Caco-2 (cell line): ENCODE results near the gene CPEB4. TPM values are rescaled to one million over a fixed set of nuclear protein-coding genes. Genes with fewer than 3 reads are reported as not detected.

Source experiments
- BruUV-seq: library from RNA; stranded (reverse); fragments of 400-500 nt; replicated peaks from 2 replicates; lab custom pipeline; 2021; lab: Mats Ljungman, UMichigan
- CTCF ChIA-PET: fragments of 300-600 bp; sonication (Branson Sonifier 250); formaldehyde crosslinking; loops from one replicate; lab custom pipeline; 2022; ENCODE audit warnings: antibody characterized with exemption; lab: Charles Lee
- POLR2A ChIA-PET: fragments of 300-600 bp; sonication (Branson Sonifier 250); formaldehyde crosslinking; loops from one replicate; lab custom pipeline; 2022; ENCODE audit warnings: antibody characterized with exemption; lab: Charles Lee
- DNase-seq, 2 experiments: peaks; one replicate each; pipeline versions ENCODE4 v3.0.0 to v3.0.0-alpha.2; 2020 to 2022
- H3K27me3 ChIP-seq: replicated peaks from 2 replicates; pipeline ENCODE4 v1.6.0; 2011; ENCODE audit warnings: low read length; ENCODE audit not compliant: control insufficient read depth, insufficient read depth
- H3K36me3 ChIP-seq: 2 replicates; pipeline ENCODE4 v1.5.1; 2011; ENCODE audit warnings: low read length; ENCODE audit not compliant: control insufficient read depth, insufficient read depth
- H3K4me1 ChIP-seq: fragments of 250-450 bp; sonication (Bioruptor Pico); 2 replicates; pipeline ENCODE4 v1.5.1; 2020; ENCODE audit warnings: mild to moderate bottlenecking
- H3K4me3 ChIP-seq: 2 replicates; pipeline ENCODE4 v1.5.1; 2011; ENCODE audit warnings: low read depth, mild to moderate bottlenecking, control low read depth, low read length
- H3K9me3 ChIP-seq: fragments of 250-450 bp; sonication (Bioruptor Pico); 2 replicates; pipeline ENCODE4 v1.5.1; 2020; ENCODE audit warnings: mild to moderate bottlenecking, moderate library complexity
- H3K27ac Mint-ChIP-seq: one replicate; pipeline ENCODE4 v1.8.0; 2022; ENCODE audit warnings: mixed read lengths; ENCODE audit not compliant: unreplicated experiment
- H3K27me3 Mint-ChIP-seq: one replicate; pipeline ENCODE4 v1.8.0; 2022; ENCODE audit warnings: mixed read lengths; ENCODE audit not compliant: insufficient read depth, unreplicated experiment
- H3K36me3 Mint-ChIP-seq: one replicate; pipeline ENCODE4 v1.8.0; 2022; ENCODE audit warnings: mild to moderate bottlenecking, mixed read lengths; ENCODE audit not compliant: insufficient read depth, unreplicated experiment
- H3K4me1 Mint-ChIP-seq: one replicate; pipeline ENCODE4 v1.8.0; 2022; ENCODE audit warnings: low read depth, mixed read lengths; ENCODE audit not compliant: unreplicated experiment
- H3K4me3 Mint-ChIP-seq: one replicate; pipeline ENCODE4 v1.8.0; 2022; ENCODE audit warnings: mild to moderate bottlenecking, moderate library complexity, mixed read lengths; ENCODE audit not compliant: unreplicated experiment
- H3K9me3 Mint-ChIP-seq: one replicate; pipeline ENCODE4 v1.8.0; 2022; ENCODE audit warnings: mixed read lengths; ENCODE audit not compliant: unreplicated experiment
- CTCF ChIP-seq, 2 experiments: fragments of 200-600 bp in 1 of 2; IDR thresholded peaks; 1 replicate in 1 of 2; 2 replicates in 1 of 2; pipeline versions ENCODE4 v1.5.1 to v1.8.0; 2011 to 2022; ENCODE audit warnings: antibody characterized with exemption in 1 of 2, control low read depth in 1 of 2, inconsistent platforms in 1 of 2, low read depth in 1 of 2, low read length in 1 of 2, mild to moderate bottlenecking in 1 of 2, moderate library complexity in 1 of 2; ENCODE audit not compliant: insufficient read depth in 1 of 2, severe bottlenecking in 1 of 2, unreplicated experiment in 1 of 2
- intact Hi-C: fragments of 100-400 bp; cut with micrococcal nuclease; formaldehyde crosslinking; loops from one replicate; pipeline ENCODE4 v1.10.0; 2022; ENCODE audit not compliant: unreplicated experiment
- total RNA-seq: library from RNA; stranded (reverse); gene quantifications from 2 replicates; pipeline ENCODE4 v1.2.3, GENCODE V29; 2022

The CPEB4 gene
- total RNA-seq, 1 experiment from 2014 or later, result 25.1 TPM

- no peaks in the 10 kb centered on the region for H3K4me1 Mint-ChIP-seq
- peaks cover 7% of the 10 kb centered on the region for H3K27me3 Mint-ChIP-seq
- H3K36me3 ChIP-seq, result no peaks in the 10 kb centered on the region
- DNase-seq, result no peak
- no TSS peak for BruUV-seq
- H3K9me3 ChIP-seq, result no peaks in the 10 kb centered on the region
- H3K27me3 ChIP-seq, result no peaks in the 10 kb centered on the region
- H3K27ac Mint-ChIP-seq, result no peak overlapping the region
- intact Hi-C loops, result no loop called here
- ChIA-PET POLR2A (no interaction called here), CTCF (interaction anchor here (0.6 to 1.4 kb wide), 2 partner anchors 8 to 55 kb away, joined by 3 to 4 read pairs; no protein-coding TSS in a partner anchor)
- TF ChIP-seq CTCF (IDR thresholded peaks at IDR 0.05; ENCODE audit: insufficient read depth in 1 of 2, low read depth in 1 of 2, low read length in 1 of 2, severe bottlenecking in 1 of 2, unreplicated experiment in 1 of 2), result no peak
- H3K4me3 Mint-ChIP-seq, result no peak overlapping the region
- H3K4me1 ChIP-seq, result no peaks in the 10 kb centered on the region
- no peaks in the 10 kb centered on the region for H3K36me3 Mint-ChIP-seq
- no peaks in the 10 kb centered on the region for H3K9me3 Mint-ChIP-seq
- H3K4me3 ChIP-seq, result no peak overlapping the region
Observed at GRCh38 chr5:173981185-173981761, 93.1 kb downstream of the CPEB4 start.

GRCh38 chr5:173984218-173984617, 96.1 kb downstream of the CPEB4 start:
- Mint-ChIP-seq H3K27ac (no peak overlapping the region), H3K27me3 (peaks cover 3% of the 10 kb centered on the region), H3K4me1 (no peaks in the 10 kb centered on the region), H3K4me3 (no peak overlapping the region), H3K36me3 (no peaks in the 10 kb centered on the region), H3K9me3 (no peaks in the 10 kb centered on the region)
- DNase-seq, result peak in 1 of 2 experiments; percentile 57
- BruUV-seq, result no TSS peak
- ChIA-PET CTCF (interaction anchor here (0.7 to 1.0 kb wide), 5 partner anchors 11 to 368 kb away, joined by 3 to 6 read pairs (median 3); partner anchors contain the start of genes BOD1 and CPEB4), POLR2A (no interaction called here)
- H3K4me1 ChIP-seq, result no peaks in the 10 kb centered on the region
- intact Hi-C loops, result loop anchor here (1.0 to 2.0 kb wide), 2 partner anchors 365 to 689 kb away; no protein-coding TSS in a partner anchor
- H3K27me3 ChIP-seq, result no peaks in the 10 kb centered on the region
- H3K9me3 ChIP-seq, result no peaks in the 10 kb centered on the region
- H3K36me3 ChIP-seq, result no peaks in the 10 kb centered on the region
- H3K4me3 ChIP-seq, result no peak overlapping the region
- peak; percentile 70 to 79 for TF ChIP-seq CTCF (IDR thresholded peaks at IDR 0.05; ENCODE audit: insufficient read depth in 1 of 2, low read depth in 1 of 2, low read length in 1 of 2, severe bottlenecking in 1 of 2, unreplicated experiment in 1 of 2)

- H3K36me3 Mint-ChIP-seq, result no peaks in the 10 kb centered on the region
- H3K27me3 Mint-ChIP-seq, result no peaks in the 10 kb centered on the region
- no peak for TF ChIP-seq CTCF (IDR thresholded peaks at IDR 0.05; ENCODE audit: insufficient read depth in 1 of 2, low read depth in 1 of 2, low read length in 1 of 2, severe bottlenecking in 1 of 2, unreplicated experiment in 1 of 2)
- H3K36me3 ChIP-seq, result no peaks in the 10 kb centered on the region
- no TSS peak for BruUV-seq
- no peak within 1 kb of the TSS for H3K4me3 Mint-ChIP-seq
- no peaks in the 10 kb centered on the region for H3K4me1 Mint-ChIP-seq
- POLR2A ChIA-PET, result no interaction called here
- CTCF ChIA-PET, result no interaction called here
- no peak within 1 kb of the TSS for H3K27ac Mint-ChIP-seq
- no peak within 1 kb of the TSS for H3K4me3 ChIP-seq
- intact Hi-C loops, result no loop called here
- H3K9me3 Mint-ChIP-seq, result no peaks in the 10 kb centered on the region
- no peaks in the 10 kb centered on the region for H3K4me1 ChIP-seq
- DNase-seq, result no peak
- H3K9me3 ChIP-seq, result peaks cover 4% of the 10 kb centered on the region
- H3K27me3 ChIP-seq, result no peaks in the 10 kb centered on the region
Observed at GRCh38 chr5:173988554-173989431, 100.6 kb downstream of the CPEB4 start, which contains the start of gene C5orf47. C5orf47 (plus strand) TSS chr5:173989170; CDS start chr5:173989264, 94 bp downstream.
